B cell (primary cell): Measurements from ENCODE around the gene CCNL1.

Experiments
- EZH2 ChIP-seq: IDR thresholded peaks from 2 replicates; pipeline ENCODE4 v1.6.1; 2012; ENCODE audit warnings: borderline replicate concordance, low read depth, mild to moderate bottlenecking, moderate library complexity, low read length; ENCODE audit not compliant: insufficient read depth, poor library complexity, severe bottlenecking
- TF ChIP-seq, protein P1 (sequence below): fragments of 200-600 bp; IDR thresholded peaks from one replicate; pipeline ENCODE4 v1.8.0; 2022; ENCODE audit warnings: antibody characterized with exemption, mild to moderate bottlenecking

DNA sequence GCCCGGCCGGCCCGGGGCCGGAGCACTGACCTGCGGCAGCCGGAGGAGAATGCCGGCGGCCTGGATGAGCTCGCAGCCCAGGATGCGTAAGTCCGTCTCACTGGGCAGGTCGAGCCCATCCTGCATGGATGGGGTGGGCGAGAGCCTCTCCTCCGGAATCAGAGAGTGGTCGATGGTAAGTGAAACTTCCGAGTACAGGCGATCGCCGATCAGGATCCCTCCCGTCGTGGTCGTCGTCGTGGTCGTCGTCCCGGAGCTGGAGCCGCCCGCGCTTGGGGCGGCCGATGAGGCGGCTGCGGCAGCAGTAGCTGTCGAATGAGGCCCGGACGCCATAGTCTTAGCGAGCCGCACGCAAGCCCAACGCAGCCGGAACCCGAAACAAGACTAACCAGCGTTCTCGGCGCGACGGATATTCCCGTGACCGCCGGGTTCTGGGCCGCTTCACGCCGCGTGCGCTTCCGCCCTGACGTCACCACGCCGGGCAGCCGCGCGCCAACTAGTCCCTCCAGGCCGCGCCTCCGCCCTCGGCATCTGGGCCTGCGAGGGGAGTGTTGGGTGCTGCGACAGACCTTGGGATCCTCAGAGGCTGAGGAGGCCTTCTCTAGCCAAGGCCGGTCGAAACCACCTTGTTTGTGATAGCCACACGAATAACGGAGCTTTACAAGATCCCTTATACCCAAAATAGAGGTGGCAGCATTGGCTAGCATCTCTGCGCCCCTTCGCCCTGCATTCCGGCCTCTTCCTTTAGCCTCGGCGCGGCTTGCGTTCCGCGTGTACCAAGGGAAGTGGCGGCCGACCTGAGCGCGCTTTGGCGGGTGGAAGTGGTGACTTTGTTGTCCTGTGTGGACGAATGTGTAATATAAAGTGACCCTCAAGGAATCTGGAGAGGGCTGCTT, at the start of gene CCNL1:
- TF ChIP-seq, protein P1, sequence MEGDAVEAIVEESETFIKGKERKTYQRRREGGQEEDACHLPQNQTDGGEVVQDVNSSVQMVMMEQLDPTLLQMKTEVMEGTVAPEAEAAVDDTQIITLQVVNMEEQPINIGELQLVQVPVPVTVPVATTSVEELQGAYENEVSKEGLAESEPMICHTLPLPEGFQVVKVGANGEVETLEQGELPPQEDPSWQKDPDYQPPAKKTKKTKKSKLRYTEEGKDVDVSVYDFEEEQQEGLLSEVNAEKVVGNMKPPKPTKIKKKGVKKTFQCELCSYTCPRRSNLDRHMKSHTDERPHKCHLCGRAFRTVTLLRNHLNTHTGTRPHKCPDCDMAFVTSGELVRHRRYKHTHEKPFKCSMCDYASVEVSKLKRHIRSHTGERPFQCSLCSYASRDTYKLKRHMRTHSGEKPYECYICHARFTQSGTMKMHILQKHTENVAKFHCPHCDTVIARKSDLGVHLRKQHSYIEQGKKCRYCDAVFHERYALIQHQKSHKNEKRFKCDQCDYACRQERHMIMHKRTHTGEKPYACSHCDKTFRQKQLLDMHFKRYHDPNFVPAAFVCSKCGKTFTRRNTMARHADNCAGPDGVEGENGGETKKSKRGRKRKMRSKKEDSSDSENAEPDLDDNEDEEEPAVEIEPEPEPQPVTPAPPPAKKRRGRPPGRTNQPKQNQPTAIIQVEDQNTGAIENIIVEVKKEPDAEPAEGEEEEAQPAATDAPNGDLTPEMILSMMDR, result no peak
- TF ChIP-seq EZH2, result no peak
